Neural cell (in vitro differentiated cells): ENCODE results near the gene NPEPL1.

Experiments used
- CTCF ChIP-seq: fragments of 450-650 bp; IDR thresholded peaks from 2 replicates; pipeline ENCODE4 v1.5.1; 2014; ENCODE audit warnings: antibody characterized with exemption, mild to moderate bottlenecking, moderate library complexity; ENCODE audit not compliant: poor library complexity, severe bottlenecking
- EP300 ChIP-seq: fragments of 450-650 bp; conservative IDR thresholded peaks from 2 replicates; pipeline ENCODE4 v1.6.1; 2014; ENCODE audit warnings: antibody characterized with exemption, mild to moderate bottlenecking, moderate library complexity; ENCODE audit not compliant: poor library complexity, severe bottlenecking
- EZH2 ChIP-seq: fragments of 200-600, 300-800 bp; shearing (Covaris generic), sonication (generic); IDR thresholded peaks from 2 replicates; pipeline ENCODE4 v1.6.1; 2014; ENCODE audit warnings: antibody characterized with exemption, low read length, borderline replicate concordance, mild to moderate bottlenecking; ENCODE audit not compliant: insufficient read depth, poor library complexity, severe bottlenecking
- MXI1 ChIP-seq: fragments of 450-650 bp; conservative IDR thresholded peaks from 2 replicates; pipeline ENCODE4 v1.6.1; 2014; ENCODE audit warnings: antibody characterized with exemption, mild to moderate bottlenecking; ENCODE audit not compliant: poor library complexity, severe bottlenecking
- POLR2AphosphoS5 ChIP-seq: IDR thresholded peaks from 2 replicates; pipeline ENCODE4 v1.6.1; 2012
- RAD21 ChIP-seq: fragments of 450-650 bp; conservative IDR thresholded peaks from 2 replicates; pipeline ENCODE4 v1.6.1; 2014; ENCODE audit warnings: antibody characterized with exemption, mild to moderate bottlenecking, moderate library complexity
- SMC3 ChIP-seq: fragments of 450-650 bp; conservative IDR thresholded peaks from 2 replicates; pipeline ENCODE4 v1.6.1; 2014; ENCODE audit warnings: antibody characterized with exemption, mild to moderate bottlenecking, moderate library complexity; ENCODE audit not compliant: poor library complexity
- TAF1 ChIP-seq: IDR thresholded peaks from 2 replicates; pipeline ENCODE4 v1.6.1; 2012; ENCODE audit warnings: low read depth

GRCh38 chr20:58723628-58723984 is 31.0 kb downstream of the NPEPL1 start:
- TF ChIP-seq CTCF = no peak
- TF ChIP-seq EZH2 = no peak
- no peak for TF ChIP-seq MXI1
- no peak for TF ChIP-seq SMC3
- no peak for TF ChIP-seq EP300
- TF ChIP-seq TAF1 = no peak
- no peak for TF ChIP-seq POLR2AphosphoS5
- no peak for TF ChIP-seq RAD21
